Activated CD8-positive, alpha-beta memory T cell treated with anti-CD3 and anti-CD28 coated beads, Interleukin-2, amount 50 U/mL, for 24 hours (primary cell): ENCODE measurements around the gene TRIM8.

ENCODE experiments used
- DNase-seq: peaks from one replicate; pipeline ENCODE4 v3.0.0-alpha.2; 2020; ENCODE audit errors: extremely low read depth

TRIM8 gene

DNA sequence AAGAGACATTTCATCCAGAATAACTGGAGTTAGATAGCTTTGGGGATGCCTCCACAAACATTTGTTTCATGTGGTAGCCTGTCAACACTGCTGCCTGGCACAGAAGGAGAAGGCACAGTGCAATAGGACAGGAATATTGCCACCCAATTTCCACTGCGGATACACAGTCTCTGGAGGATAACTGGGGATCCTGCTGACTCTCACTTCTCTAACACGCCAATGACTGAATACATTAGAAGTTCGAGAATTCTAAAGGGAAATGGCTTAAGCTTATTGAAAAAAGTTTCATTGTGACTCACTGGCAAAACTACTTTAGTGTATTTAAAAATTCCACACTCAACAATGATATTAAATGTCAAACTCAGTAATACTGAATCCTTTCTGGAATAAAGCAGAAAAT is 57.0 kb downstream of the TRIM8 start:
- no peak for DNase-seq

DNA sequence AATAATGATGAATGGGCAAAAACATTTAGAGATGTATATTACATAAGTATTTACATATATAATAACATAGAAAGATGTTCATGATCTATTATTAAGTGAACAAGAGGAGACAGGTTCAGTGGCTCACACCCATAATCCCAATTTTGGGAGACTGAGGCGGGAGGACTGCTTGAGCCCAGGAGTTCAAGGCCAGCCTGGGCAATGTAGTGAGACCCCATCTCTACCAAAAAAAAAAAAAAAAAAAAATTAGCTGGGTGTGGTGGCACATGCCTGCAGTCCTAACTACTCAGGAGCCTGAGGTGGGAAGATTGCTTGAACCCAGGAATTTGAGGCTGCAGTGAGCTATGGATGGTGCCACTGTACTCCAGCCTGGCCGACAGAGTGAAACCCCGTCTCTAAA is 57.5 kb downstream of the TRIM8 start:
- DNase-seq, result no peak

- no peak for DNase-seq
Measured at GRCh38 chr10:102702742-102703141, 58.5 kb downstream of the TRIM8 start.

DNA sequence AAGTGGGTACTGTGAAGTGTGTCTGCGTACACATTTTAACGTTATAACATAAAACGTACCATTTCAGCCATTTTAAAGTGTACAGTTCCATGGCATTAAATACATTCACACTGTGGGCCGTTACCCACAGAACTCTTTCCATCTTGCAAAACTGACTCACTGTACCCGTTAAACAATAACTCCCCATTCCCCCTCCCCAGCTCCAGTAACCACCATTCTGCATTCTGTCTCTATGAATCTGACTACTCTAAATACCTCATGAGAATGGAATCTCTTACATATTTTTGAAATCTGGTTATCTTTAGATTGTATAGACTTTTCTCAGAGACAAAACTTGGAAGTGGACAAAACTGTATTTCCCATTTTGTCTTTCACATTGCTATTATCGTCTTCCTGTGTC is 60.6 kb downstream of the TRIM8 start:
- DNase-seq, result no peak

GRCh38 chr10:102705531-102705930 is 61.3 kb downstream of the TRIM8 start:
- DNase-seq, result no peak
